NCI-H345 treated with DMSO at 0.1 percent for 48 hours (cell line): Measurements from ENCODE around the gene SHC3.

Source experiments
- DNase-seq: peaks from one replicate; lab custom pipeline; 2025; ENCODE audit not compliant: unreplicated experiment; lab: John Stamatoyannopoulos, UW

The SHC3 gene

GRCh38 chr9:88991066-88992034 lies 187.3 kb downstream of the SHC3 start, which contains the start of gene S1PR3:
TSS of gene S1PR3 (plus strand) at chr9:88991468. CDS start at chr9:89001201, 9,733 bp downstream.
- DNase-seq, result no peak

- DNase-seq, result no peak
These were observed 187.9 kb downstream of the SHC3 start for GRCh38 chr9:88990729-88991065.

DNA sequence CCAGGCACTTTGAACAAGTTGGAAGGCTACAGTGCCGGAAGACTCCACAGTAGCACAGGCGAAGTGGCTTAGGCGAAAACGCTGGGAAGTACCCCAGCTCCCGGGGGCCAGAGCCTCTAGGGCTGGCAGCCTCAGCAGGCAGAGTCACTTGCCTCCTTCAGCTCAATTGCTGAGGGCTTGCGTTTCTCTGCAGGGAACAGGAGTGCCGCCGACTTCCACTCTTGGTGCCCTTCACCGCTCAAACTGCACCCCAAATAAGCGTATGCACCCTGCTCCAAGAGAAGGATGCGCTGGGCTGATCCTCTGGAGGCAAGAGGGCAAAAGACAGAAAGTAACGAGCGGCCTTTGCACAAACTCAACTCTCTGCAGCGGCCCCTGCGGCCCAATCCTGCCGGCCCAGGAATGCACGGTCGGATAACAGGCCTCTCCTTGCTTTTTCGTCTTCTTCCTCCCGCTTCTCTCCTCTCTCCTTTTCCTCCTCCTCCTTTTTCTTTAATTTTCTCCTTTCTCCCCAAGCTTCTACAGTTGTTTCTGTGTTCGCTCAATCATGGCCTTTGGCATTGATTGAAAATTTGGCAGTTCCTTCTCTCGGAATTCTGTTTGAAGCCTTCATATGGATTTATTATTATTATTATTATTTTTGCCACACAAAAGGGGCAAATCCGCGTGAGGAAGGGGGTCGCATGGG lies 188.4 kb downstream of the SHC3 start:
- DNase-seq, result no peak

DNA sequence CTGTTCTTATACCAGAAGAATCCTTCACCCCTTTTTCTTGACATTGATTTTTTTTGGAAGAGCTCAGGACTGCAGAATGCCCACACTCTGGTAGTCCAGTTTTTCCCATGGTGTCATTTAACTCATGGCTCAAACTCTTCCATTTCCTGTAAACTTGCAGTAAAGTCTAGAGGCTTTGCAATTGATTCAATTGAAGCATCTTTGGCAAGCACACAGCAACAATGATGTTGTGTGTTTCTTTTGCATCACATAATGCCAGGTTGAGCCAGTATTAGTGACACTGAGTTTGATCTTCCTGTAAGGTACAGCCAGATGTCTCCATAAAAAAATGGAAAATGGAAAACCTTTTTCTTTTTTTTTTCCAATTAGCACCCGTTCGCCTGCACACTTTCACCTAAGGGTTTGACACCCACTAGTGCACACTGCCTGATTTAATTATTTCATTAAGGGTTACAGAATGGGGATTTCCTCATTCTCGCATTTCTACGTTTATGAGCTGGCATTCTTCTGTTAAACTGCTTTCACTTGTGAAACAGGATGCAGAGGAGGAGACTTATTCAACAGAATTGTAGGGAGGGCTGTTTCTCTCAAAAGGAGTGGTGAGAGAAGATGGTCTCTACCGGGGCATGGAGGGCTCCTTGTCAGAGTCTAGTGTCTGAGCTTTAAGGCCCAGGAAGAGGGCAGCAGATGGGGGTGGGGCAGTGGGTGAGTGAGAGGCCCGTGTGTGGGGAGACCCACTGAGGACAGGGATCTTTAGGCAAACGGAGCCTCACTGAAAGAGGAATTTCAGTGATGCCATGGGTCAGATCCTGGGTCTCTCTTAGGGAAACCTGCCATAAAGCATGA lies 189.6 kb downstream of the SHC3 start:
- no peak for DNase-seq

DNA sequence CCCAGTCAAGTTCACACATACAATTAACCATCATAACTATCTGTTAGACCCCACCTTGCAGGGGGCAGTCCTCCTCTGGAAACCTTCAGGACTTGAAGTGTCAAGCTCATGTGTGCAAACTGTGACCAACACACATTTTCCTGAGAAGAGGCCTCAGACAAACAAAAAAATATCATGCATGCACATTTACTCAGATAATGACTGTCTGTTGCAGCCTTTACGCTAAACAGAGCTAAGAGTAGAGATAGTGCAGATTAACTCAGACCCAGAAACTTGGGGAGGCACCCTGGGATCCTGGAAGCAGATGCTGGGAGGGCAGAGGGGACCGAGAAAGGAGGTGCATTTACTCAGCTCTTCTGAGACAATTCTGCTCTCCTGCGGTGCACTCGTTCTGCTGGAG lies 191.0 kb downstream of the SHC3 start:
- no peak for DNase-seq

DNA sequence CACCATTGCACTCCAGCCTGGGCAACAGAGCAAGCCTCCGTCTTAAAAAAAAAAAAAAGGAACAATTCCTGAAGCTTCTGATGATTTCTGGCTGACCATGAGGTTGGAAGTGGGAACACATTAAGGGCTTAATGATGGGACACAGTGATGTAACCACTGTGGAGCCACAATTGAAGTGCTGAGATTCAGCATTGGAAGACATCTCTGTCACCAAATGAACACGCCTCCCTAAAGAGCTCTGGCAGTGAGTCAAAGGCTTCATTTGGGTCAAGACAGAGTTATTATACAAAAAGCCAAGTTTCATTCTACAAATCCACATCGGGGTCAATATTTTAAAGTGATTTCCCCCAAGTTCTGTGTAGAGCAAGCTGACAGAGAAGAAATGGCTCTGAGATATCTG lies 191.8 kb downstream of the SHC3 start:
- DNase-seq, result no peak

GRCh38 chr9:88985616-88986015 lies 193.0 kb downstream of the SHC3 start:
- DNase-seq, result no peak

DNA sequence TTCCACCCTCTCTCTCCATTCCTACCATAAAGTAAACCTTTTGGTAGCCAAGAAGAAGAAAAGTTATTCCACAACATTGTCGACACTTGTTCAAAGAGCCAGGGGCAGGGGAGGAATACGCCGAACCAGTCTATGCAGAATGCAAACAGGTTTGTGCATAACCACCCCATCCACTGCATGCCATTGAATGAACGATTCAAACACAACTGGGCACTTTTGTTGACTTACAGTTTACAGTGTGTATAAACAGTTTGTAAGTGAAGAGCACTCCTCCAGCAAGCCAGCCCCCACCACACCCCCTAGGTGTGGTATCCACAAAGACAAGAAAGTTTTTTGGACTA lies 194.1 kb downstream of the SHC3 start:
- no peak for DNase-seq

DNA sequence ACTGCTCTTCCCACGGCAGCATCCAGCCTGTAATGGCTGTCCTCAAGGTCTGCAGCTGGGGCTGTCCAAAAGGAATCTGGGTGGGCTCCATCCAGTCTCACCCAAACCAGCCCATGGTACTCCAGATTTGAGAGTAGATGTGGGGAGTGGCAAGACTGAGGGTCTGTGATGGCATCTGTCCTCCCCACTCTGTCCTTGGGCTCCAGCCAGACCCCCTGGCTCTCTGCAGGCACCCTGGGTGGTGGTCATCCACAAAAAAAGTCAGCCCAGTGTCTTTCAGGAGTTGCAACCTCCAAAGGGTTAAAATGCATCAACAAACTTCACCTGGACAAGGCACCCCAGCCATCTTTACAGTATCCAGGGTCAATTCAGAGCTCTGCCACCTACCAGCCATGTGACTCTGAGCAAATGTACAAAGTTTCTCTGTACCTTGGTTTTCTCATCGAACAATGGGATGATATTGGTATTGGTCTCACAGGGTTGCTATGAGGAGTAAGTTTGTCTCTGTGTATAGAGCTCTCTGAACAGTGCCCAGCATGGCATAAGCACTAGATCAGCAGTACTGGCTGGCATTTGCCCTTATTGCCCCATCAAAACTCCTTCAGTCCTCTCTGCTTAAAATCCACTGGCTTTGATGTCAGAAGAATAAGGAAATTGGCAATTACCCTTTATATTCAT lies 194.6 kb downstream of the SHC3 start:
- DNase-seq, result no peak

- DNase-seq, result no peak
These were observed 197.8 kb downstream of the SHC3 start for GRCh38 chr9:88980740-88981203.

DNA sequence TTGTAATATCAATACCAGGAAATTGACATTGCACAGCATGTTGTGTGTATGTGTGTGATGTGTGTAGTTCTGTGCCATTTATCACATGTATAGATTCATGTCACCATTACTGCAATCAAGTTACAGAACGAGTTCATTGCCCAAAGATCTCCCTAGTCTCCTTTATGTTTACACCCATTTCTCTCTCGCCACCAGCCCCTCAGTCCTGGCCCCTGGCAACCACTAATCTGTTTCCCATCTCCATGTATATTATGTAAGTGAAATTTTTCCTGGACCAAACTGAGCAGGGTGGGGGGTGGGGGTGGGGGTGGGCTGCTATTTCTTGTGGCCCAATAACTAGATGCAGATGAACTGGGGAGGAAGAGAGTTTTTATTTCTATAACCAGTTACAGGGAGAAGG lies 198.8 kb downstream of the SHC3 start:
- DNase-seq, result no peak

DNA sequence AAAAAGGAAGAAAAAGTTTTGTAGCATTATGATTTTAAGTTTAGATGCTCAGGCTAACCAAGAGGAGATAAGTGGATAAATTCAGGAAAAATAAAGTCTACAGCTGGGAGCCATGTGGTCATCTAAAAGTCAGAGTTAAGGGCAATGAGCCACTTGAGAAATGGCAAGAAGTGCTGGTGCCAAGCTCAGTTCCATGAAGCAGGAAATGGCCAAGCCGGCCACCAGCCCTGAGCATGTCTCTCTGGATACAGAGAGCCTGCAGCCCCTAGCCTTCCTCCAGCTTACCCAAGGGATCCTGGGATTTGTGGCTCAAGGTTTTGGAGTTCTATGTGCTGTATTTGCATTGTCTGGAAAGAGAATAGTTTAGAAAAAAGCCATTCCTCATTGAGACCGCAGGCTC lies 199.6 kb downstream of the SHC3 start:
- no peak for DNase-seq

DNA sequence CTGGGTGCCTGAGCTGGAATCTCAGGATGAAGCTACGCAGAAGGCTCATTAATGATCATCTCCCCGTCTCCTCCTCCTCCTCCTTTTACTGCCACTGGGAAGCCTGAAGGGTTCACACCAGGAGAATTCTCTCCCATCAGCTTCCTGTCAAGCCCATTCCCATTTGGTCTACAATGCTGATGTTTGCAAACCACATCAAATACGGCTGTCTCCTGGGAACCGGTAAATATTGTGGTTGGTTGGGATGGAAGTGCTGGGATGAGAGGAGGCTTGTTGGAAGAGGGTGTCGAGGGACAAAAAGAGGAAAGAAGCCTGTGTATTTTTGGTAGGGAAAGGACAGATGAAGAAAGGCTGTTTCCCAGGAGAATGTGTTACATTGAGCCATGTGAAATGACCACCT lies 200.6 kb downstream of the SHC3 start:
- no peak for DNase-seq

GRCh38 chr9:88976890-88977257 lies 201.7 kb downstream of the SHC3 start:
- no peak for DNase-seq

DNA sequence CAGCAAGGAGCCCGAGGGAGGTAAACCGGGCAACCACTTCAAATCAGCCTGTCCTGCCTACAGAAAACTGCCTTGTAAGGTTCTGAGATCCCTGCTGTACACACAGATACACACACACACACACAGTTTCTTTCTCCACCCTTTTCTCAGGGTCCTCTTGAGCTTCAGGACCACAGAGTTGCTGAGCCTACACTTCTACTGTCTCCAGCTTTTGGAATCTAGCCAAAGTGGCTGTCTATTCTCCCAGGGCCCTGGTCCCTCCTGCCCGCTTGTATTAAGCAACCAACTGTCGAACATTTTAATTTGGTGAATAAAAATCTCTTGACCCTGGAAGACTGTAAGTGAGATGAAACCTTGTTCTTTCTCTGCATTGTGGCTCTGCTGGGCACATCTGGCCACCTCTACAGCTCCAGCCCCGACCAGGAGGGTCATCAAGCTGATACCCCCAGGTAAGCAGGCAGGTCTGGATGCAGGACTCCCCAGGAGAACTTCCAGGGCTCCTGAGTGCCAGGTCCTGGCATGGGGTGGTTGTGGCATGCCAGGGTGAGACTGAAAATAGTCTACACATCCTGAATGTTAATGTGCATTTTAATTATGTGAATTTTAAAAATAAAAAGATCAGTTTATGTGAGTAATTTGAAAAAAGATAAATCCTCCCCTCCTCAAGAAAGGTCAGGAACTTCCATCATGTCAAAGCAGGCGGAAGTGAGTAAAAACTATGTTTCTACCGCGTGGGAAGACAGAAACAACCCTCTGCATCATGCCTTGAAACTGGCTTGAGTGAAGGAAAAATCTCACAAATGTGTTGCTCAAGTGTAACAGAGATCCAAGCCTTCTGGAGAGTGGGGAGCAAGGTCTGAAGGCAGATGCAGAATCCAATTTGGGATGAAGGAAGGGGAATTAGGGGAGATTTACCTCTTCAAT lies 202.4 kb downstream of the SHC3 start:
- no peak for DNase-seq

DNA sequence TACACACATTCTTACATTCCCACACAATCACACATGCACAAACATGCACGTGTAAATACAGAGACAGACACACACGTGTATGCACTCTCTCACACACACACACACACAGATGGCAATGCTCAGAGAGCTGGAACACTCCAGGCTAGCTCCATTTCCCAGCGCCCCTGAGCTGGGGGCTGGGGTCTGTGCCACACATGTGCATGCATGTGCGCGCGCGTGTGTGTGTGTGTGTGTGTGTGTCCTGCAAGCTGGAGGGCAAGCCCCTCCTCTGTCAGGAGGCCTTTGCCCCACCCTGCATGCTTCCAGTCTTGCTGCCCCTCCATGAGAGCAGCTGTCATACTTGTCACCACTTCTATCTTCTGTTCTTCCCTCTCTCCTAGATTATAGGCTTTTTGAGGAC lies 204.0 kb downstream of the SHC3 start:
- DNase-seq, result no peak

DNA sequence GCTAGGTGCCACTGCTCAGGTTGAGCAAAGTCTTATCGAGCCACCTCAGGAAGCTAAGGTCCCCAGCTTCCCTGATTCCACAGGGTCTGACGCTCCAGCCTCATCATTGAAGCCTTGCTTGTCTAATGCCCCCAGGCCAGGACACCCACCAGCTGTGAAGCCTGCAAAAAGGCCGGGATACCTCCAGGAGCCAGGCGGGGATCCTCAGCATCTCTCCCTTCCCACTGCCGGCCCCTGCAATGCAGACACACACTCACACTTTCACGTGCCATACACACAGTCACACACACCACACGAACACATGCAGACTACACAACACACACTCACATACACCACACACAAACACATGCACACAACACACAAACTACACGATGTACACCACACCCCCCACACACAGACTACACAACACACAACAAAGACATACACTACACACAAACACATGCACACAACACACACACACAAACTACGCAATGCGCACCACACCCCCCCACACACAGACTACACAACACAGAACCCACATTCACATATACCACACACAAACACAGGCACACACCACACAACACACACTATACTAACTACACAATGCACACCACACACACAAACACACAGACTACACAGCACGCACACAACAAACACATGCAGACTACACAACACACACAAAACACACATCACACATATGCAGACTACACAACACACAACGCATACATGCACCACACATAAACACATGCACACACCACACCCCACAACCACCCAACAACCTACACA lies 205.2 kb downstream of the SHC3 start:
- DNase-seq, result no peak

DNA sequence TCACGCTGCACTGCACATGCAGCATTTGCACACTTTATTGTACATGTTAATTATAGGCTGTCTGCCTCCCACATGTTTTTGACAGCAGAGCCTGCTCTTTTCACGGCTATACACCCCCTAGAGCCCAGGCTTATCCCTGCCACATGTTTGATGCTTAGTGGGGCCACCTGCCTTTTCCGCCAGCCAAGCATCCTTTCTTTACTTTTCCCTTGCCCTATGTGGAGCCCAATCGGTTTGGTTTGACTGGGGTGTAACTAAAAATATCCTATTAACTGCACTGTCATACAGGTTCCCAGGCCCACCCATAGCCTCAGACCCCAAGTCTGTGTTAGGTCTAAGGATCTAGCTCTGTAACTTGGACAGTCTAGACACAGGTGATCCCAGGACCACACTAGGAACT lies 206.2 kb downstream of the SHC3 start:
- DNase-seq, result no peak
